Ishikawa (cell line): Measurements from ENCODE around the gene STX1B.

Source experiments
- CEBPB ChIP-seq: IDR thresholded peaks from 2 replicates; pipeline ENCODE4 v1.6.1; 2012
- CREB1 ChIP-seq: IDR thresholded peaks from 2 replicates; pipeline ENCODE4 v1.6.1; 2012; ENCODE audit warnings: low read depth
- EGR1 ChIP-seq: IDR thresholded peaks from 2 replicates; pipeline ENCODE4 v1.6.1; 2012
- EP300 ChIP-seq: IDR thresholded peaks from 2 replicates; pipeline ENCODE4 v1.6.1; 2012; ENCODE audit warnings: borderline replicate concordance
- FOXM1 ChIP-seq: IDR thresholded peaks from 2 replicates; pipeline ENCODE4 v1.6.1; 2012; ENCODE audit warnings: low read depth, borderline replicate concordance
- NFIC ChIP-seq: IDR thresholded peaks from 2 replicates; pipeline ENCODE4 v1.6.1; 2012
- RAD21 ChIP-seq: IDR thresholded peaks from 2 replicates; pipeline ENCODE4 v1.6.1; 2012; ENCODE audit warnings: low read depth
- TAF1 ChIP-seq: IDR thresholded peaks from 2 replicates; pipeline ENCODE4 v1.6.1; 2012; ENCODE audit warnings: low read depth, mild to moderate bottlenecking
- TCF12 ChIP-seq: IDR thresholded peaks from 2 replicates; pipeline ENCODE4 v1.6.1; 2012; ENCODE audit warnings: low read depth
- TEAD4 ChIP-seq: IDR thresholded peaks from 2 replicates; pipeline ENCODE4 v1.6.1; 2012
- YY1 ChIP-seq: IDR thresholded peaks from 2 replicates; pipeline ENCODE4 v1.6.1; 2012; ENCODE audit warnings: low read depth
- ZBTB7A ChIP-seq: IDR thresholded peaks from 2 replicates; pipeline ENCODE4 v1.6.1; 2012; ENCODE audit warnings: low read depth
- TF ChIP-seq, protein P1 (sequence below): IDR thresholded peaks from 2 replicates; pipeline ENCODE4 v1.6.1; 2012; ENCODE audit warnings: low read depth, mild to moderate bottlenecking
- TF ChIP-seq, protein P2 (sequence below): IDR thresholded peaks from 2 replicates; pipeline ENCODE4 v1.6.1; 2012
- TF ChIP-seq, protein P3 (sequence below): IDR thresholded peaks from 2 replicates; pipeline ENCODE4 v1.6.1; 2012

The STX1B gene

DNA sequence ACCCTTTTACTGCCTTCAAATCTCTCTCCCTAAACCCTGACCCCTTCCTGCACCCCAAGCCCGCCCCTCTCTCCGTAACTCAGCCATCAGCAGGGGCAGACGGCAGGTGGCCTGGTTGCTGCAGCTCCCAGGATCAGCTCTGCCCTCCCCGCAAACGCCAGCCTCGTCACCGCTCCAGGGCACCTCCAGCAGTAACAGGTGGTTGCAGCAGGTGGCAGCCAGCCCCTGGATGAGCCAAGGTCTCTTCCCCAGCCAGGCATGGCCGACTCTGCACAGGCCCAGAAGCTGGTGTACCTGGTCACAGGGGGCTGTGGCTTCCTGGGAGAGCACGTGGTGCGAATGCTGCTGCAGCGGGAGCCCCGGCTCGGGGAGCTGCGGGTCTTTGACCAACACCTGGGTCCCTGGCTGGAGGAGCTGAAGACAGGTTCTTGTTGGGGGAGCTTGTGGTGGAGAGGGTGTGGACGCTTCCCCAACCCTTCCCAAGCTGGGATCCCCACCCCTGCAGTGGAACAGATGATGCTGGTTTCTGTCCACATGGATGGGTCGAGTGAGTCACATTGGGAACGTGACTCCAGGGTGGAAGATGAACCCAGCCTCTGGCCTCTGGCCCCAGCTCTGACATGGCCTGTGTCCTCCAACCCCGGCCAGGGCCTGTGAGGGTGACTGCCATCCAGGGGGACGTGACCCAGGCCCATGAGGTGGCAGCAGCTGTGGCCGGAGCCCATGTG lies 24.9 kb downstream of the STX1B start:
- TF ChIP-seq EGR1, result no peak
- TF ChIP-seq, protein P1, sequence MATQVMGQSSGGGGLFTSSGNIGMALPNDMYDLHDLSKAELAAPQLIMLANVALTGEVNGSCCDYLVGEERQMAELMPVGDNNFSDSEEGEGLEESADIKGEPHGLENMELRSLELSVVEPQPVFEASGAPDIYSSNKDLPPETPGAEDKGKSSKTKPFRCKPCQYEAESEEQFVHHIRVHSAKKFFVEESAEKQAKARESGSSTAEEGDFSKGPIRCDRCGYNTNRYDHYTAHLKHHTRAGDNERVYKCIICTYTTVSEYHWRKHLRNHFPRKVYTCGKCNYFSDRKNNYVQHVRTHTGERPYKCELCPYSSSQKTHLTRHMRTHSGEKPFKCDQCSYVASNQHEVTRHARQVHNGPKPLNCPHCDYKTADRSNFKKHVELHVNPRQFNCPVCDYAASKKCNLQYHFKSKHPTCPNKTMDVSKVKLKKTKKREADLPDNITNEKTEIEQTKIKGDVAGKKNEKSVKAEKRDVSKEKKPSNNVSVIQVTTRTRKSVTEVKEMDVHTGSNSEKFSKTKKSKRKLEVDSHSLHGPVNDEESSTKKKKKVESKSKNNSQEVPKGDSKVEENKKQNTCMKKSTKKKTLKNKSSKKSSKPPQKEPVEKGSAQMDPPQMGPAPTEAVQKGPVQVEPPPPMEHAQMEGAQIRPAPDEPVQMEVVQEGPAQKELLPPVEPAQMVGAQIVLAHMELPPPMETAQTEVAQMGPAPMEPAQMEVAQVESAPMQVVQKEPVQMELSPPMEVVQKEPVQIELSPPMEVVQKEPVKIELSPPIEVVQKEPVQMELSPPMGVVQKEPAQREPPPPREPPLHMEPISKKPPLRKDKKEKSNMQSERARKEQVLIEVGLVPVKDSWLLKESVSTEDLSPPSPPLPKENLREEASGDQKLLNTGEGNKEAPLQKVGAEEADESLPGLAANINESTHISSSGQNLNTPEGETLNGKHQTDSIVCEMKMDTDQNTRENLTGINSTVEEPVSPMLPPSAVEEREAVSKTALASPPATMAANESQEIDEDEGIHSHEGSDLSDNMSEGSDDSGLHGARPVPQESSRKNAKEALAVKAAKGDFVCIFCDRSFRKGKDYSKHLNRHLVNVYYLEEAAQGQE, result no peak
- no peak for TF ChIP-seq EP300
- no peak for TF ChIP-seq TAF1
- no peak for TF ChIP-seq FOXM1

DNA sequence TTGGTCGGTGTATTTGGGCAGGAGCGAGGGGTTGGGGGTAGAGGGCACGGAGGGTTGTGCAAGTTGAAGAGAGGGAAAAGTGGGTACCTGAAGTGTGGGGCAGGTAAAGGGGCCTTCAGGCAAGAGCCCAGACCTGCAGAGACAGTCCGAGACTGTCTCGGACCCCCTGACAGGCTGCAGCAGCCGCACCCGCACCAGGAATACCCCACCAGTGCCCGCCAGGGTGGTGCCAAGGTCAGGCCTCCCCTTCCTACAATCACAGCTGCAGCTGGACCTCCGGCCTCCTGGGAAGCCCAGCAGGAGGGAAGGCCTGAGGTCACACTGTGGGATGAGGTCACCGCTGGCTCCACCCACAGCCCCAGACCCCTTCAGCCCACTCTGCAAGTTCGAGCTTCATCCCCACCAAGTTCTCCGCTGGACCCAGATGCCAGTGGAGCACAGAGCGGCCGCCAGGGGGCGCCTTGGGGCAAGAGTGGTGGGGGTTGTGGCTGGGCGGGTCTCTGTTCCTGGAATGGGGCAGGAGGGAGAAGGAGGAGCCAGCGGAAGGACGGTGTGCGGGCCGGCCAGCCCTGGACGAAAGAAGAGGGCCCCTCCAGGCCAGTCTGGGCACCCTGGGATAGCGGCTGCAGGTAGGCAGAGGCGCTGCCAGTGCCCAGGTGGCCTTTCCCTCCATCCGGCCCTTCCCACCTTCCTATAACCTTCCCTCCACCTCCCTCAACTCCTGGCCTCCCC lies 25.6 kb downstream of the STX1B start, which contains the start of gene HSD3B7:
TSS of gene HSD3B7 (plus strand) at position 539 of the 732 bp plus-strand sequence. CDS start 452 bp downstream, outside the sequence.
- TF ChIP-seq, protein P1, result no peak
- TF ChIP-seq ZBTB7A, result peak; percentile 59
- TF ChIP-seq RAD21, result peak; percentile 78

DNA sequence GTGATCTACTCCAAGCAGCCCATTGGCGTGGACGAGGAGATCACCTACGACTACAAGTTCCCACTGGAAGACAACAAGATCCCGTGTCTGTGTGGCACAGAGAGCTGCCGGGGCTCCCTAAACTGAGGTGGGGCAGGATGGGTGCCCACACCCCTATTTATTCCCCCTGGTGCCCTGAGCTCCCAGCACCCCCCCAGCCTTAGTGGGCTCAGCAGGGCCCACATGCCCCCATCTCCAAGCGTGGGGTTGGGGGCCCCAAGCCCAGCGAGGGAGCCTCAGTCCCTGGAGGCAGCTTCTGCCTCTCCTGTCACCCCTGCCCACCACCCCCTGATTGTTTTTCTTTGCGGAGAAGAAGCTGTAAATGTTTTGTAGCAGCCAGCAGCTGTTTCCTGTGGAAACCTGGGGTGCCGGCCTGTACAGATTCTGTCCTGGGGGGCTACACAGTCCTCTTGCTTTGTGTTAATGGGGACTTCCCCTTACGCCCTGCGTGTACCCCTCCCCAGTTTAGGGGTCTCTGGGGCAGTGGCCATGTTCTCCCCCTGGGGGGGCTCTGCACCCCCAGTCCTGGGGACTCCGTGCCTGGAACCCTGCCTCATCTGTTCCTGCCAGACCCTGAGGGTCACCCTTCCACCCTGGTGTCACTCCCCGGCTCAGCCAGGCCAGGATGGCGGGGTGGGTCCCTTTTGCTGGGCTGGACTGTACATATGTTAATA lies 26.4 kb downstream of the STX1B start:
- TF ChIP-seq CREB1 (no peak), FOXM1 (no peak), EGR1 (no peak), EP300 (no peak), TAF1 (no peak), ZBTB7A (no peak), NFIC (no peak), CEBPB (no peak)
- TF ChIP-seq, protein P2, sequence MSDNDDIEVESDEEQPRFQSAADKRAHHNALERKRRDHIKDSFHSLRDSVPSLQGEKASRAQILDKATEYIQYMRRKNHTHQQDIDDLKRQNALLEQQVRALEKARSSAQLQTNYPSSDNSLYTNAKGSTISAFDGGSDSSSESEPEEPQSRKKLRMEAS, result no peak
- TF ChIP-seq, protein P1, result no peak

DNA sequence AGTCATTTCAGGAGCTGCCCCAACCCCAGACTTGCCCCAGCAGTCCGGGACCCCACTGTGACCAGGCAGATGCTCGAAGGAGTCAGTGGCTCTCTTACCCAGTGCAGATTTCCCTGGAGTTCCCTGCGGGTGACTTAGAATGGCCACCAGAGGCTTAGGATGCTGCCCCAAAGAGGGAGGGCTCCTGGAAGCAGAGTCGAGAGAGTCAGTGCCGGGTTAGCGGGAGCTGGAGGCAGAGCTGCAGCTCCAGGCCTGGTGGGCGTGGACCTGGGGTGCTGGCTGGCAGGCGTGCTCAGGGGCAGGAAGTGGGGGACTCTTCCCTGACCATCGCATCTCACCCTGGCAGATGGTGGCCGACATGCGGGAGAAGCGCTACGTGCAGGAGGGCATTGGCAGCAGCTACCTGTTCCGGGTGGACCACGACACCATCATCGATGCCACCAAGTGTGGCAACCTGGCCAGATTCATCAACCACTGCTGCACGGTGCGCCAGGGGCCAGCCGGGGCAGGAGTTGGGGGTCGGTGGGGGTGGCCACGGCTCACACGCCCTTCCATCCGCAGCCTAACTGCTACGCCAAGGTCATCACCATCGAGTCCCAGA lies 27.0 kb downstream of the STX1B start:
- no peak for TF ChIP-seq YY1
- TF ChIP-seq, protein P3, sequence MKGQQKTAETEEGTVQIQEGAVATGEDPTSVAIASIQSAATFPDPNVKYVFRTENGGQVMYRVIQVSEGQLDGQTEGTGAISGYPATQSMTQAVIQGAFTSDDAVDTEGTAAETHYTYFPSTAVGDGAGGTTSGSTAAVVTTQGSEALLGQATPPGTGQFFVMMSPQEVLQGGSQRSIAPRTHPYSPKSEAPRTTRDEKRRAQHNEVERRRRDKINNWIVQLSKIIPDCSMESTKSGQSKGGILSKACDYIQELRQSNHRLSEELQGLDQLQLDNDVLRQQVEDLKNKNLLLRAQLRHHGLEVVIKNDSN, result no peak
- no peak for TF ChIP-seq EP300
- no peak for TF ChIP-seq TAF1
- no peak for TF ChIP-seq EGR1
- TF ChIP-seq TEAD4, result no peak
- TF ChIP-seq, protein P1, result no peak
- no peak for TF ChIP-seq CEBPB
- TF ChIP-seq TCF12, result no peak
- no peak for TF ChIP-seq RAD21
- TF ChIP-seq CREB1, result no peak
